ENCODE measurements around the gene PDE6H. TPM values are rescaled to one million over a fixed set of nuclear protein-coding genes. Genes with fewer than 3 reads are reported as not detected.

Gene PDE6H
- total and polyA plus RNA-seq, 2 donors from 2014 or later, result not detected

DNA sequence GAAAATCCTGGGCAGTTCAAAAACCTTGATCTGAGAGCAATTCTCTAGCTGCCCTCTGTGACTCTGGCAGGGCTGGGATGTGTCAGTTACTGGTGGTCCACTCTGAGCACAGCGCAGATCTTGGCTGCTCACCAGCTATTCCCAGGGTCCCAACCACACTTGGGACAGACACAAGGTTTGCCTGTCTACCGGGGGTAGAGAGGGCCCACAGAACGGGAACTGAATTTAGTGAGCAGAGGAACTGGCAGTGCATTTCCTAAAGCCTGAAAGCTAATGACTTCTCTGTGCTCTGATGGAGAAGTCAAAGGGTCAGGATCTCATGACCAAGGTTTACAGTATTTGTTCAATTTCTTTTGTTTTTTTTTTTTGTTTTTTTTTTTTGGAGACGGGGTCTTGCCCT, 2.6 kb downstream of the PDE6H start:
- Histone ChIP-seq H3K9ac (ENCODE audit: low read length in 3 of 3) (no peak overlapping the region), H3K36me3 (ENCODE audit: control insufficient read depth in 2 of 3, insufficient read depth in 3 of 3, low read length in 3 of 3) (no peaks in the 10 kb centered on the region), H3K27me3 (ENCODE audit: control insufficient read depth, insufficient read depth, low read length) (no peaks in the 10 kb centered on the region), H3K4me1 (ENCODE audit: control insufficient read depth in 2 of 3, insufficient read depth in 2 of 3, low read depth in 1 of 3, low read length in 3 of 3) (no peaks in the 10 kb centered on the region), H3K9me3 (ENCODE audit: control insufficient read depth in 2 of 3, insufficient read depth in 1 of 3, low read length in 3 of 3) (no peaks in the 10 kb centered on the region), H3K27ac (ENCODE audit: low read depth in 2 of 2, low read length in 2 of 2) (no peak overlapping the region), H3K4me3 (ENCODE audit: low read length in 3 of 3) (no peak overlapping the region)
- DNase-seq, result no peak
- intact Hi-C loops (cut with DNase I), result no loop called here
- no peak for FAIRE-seq
- no peak for TF ChIP-seq CTCF (IDR thresholded peaks at IDR 0.05; ENCODE audit: borderline replicate concordance, extremely low read depth, insufficient read depth)

GRCh38 chr12:14976658-14977057, 3.8 kb downstream of the PDE6H start:
- Histone ChIP-seq H3K9ac (ENCODE audit: low read length in 3 of 3) (no peak overlapping the region), H3K27ac (ENCODE audit: low read depth in 2 of 2, low read length in 2 of 2) (no peak overlapping the region), H3K36me3 (ENCODE audit: control insufficient read depth in 2 of 3, insufficient read depth in 3 of 3, low read length in 3 of 3) (no peaks in the 10 kb centered on the region), H3K4me3 (ENCODE audit: low read length in 3 of 3) (no peak overlapping the region), H3K4me1 (ENCODE audit: control insufficient read depth in 2 of 3, insufficient read depth in 2 of 3, low read depth in 1 of 3, low read length in 3 of 3) (no peaks in the 10 kb centered on the region), H3K9me3 (ENCODE audit: control insufficient read depth in 2 of 3, insufficient read depth in 1 of 3, low read length in 3 of 3) (no peaks in the 10 kb centered on the region), H3K27me3 (ENCODE audit: control insufficient read depth, insufficient read depth, low read length) (no peaks in the 10 kb centered on the region)
- DNase-seq, result no peak
- no peak for FAIRE-seq
- TF ChIP-seq CTCF (IDR thresholded peaks at IDR 0.05; ENCODE audit: borderline replicate concordance, extremely low read depth, insufficient read depth), result no peak
- intact Hi-C loops (cut with DNase I), result no loop called here

- no peak overlapping the region for H3K4me3 ChIP-seq (ENCODE audit: low read length in 3 of 3)
- no peaks in the 10 kb centered on the region for H3K9me3 ChIP-seq (ENCODE audit: control insufficient read depth in 2 of 3, insufficient read depth in 1 of 3, low read length in 3 of 3)
- TF ChIP-seq CTCF (IDR thresholded peaks at IDR 0.05; ENCODE audit: borderline replicate concordance, extremely low read depth, insufficient read depth), result no peak
- H3K27me3 ChIP-seq (ENCODE audit: control insufficient read depth, insufficient read depth, low read length), result no peaks in the 10 kb centered on the region
- no peaks in the 10 kb centered on the region for H3K36me3 ChIP-seq (ENCODE audit: control insufficient read depth in 2 of 3, insufficient read depth in 3 of 3, low read length in 3 of 3)
- no peak overlapping the region for H3K9ac ChIP-seq (ENCODE audit: low read length in 3 of 3)
- intact Hi-C loops (cut with DNase I), result no loop called here
- FAIRE-seq (no peak), DNase-seq (no peak)
- no peak overlapping the region for H3K27ac ChIP-seq (ENCODE audit: low read depth in 2 of 2, low read length in 2 of 2)
- no peaks in the 10 kb centered on the region for H3K4me1 ChIP-seq (ENCODE audit: control insufficient read depth in 2 of 3, insufficient read depth in 2 of 3, low read depth in 1 of 3, low read length in 3 of 3)
These were observed 6.6 kb downstream of the PDE6H start for GRCh38 chr12:14979468-14979867.

DNA sequence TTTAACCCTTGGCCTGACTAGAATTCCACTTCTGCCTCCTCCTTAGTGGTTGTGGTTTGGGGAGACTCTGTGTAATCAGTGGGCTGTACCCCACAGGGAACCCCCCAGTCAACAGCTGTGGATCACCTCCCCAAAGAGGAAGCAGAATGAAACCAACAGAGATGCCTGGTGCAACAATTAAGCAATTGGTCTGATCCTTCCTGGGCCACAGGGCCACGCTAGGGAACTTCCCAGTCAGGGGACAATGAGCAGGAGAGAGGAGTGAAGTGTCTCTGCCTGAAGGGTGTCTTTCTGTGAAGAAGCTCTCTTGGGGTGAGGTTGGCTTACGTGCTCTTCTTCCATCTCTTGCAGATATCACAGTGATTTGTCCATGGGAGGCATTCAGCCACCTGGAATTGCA, 8.2 kb downstream of the PDE6H start:
- Histone ChIP-seq H3K4me1 (ENCODE audit: control insufficient read depth in 2 of 3, insufficient read depth in 2 of 3, low read depth in 1 of 3, low read length in 3 of 3) (no peaks in the 10 kb centered on the region), H3K9ac (ENCODE audit: low read length in 3 of 3) (no peak overlapping the region), H3K9me3 (ENCODE audit: control insufficient read depth in 2 of 3, insufficient read depth in 1 of 3, low read length in 3 of 3) (no peaks in the 10 kb centered on the region), H3K4me3 (ENCODE audit: low read length in 3 of 3) (no peak overlapping the region), H3K36me3 (ENCODE audit: control insufficient read depth in 2 of 3, insufficient read depth in 3 of 3, low read length in 3 of 3) (no peaks in the 10 kb centered on the region), H3K27me3 (ENCODE audit: control insufficient read depth, insufficient read depth, low read length) (no peaks in the 10 kb centered on the region), H3K27ac (ENCODE audit: low read depth in 2 of 2, low read length in 2 of 2) (no peak overlapping the region)
- no peak for DNase-seq
- intact Hi-C loops (cut with DNase I), result no loop called here
- no peak for FAIRE-seq
- TF ChIP-seq CTCF (IDR thresholded peaks at IDR 0.05; ENCODE audit: borderline replicate concordance, extremely low read depth, insufficient read depth), result no peak

All from kidney (tissue), 14 donors.